ENCODE measurements around the gene ARL5A. TPM values are rescaled to one million over a fixed set of nuclear protein-coding genes. Genes with fewer than 3 reads are reported as not detected.

Gene ARL5A
- polyA plus RNA-seq, 2 of the 4 experiments (the other 2 are of a cell fraction), result 28.4 to 29.5 TPM

Other genes with a start within 250 kb of the ARL5A start
- gene NEB, start 93.9 kb downstream of the ARL5A start, polyA plus RNA-seq (2011; rRNA removed), result 4.4 and 6.2 TPM in 2 replicates
- 0.31 to 0.67 TPM (median 0.37 TPM) in 3 replicates for gene NEB, start 93.9 kb downstream of the ARL5A start, polyA plus RNA-seq (2017; fragmentation: RNase III; extraction: RNeasy Plus Mini Kit Qiagen cat#74134 plus additional on column Dnase treatment)

Data from A549 (cell line).